Hindlimb muscle (tissue), 1 donor: ENCODE data around the gene ROM1. TPM values are rescaled to one million over a fixed set of nuclear protein-coding genes. Genes with fewer than 3 reads are reported as not detected.

Experiments used
- DNase-seq: peaks from one replicate; pipeline ENCODE4 v3.0.0-alpha.2; 2013
- polyA plus RNA-seq: library from polyadenylated mRNA; unstranded; fragments of 120-200 nt; gene quantifications from one replicate; pipeline ENCODE4 v1.2.1, GENCODE V29; 2013; ENCODE audit not compliant: insufficient read length

The ROM1 gene
- polyA plus RNA-seq, 1 donor, result 0.90 TPM

DNA sequence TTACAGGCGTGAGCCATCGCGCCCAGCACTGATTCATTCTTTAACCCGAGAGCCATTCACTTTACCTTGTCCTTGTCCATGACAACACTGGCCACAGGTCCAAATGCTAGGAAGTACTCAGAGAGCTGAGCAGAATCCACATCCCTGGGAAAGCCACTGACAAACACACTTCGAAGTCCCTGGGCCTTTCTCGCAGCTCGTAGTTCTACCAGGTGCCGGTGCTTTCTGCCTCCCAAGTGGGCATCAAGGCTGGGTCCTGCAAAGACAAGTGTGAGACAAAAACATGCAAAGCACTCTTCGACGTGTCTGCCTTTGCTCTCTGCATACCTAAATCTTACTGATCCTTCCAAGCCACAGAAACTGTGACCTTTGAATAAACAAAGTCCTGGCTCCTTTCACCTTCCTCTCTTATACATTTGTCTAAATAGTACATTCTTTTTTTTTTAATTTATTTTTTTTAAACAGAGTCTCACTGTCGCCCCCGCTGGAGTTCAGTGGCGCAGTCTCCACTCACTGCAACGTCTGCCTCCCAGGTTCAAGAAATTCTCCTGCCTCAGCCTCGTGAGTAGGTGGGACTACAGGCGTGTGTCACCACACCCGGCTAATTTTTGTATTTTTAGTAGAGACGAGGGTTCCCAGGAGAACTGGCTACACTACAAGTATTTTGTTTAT is 24.0 kb upstream of the ROM1 start:
- no peak for DNase-seq

GRCh38 chr11:62591448-62592145 is 21.5 kb upstream of the ROM1 start, which contains the start of gene TUT1:
TSS of gene TUT1 (minus strand) at chr11:62591523. CDS start at chr11:62591485, 38 bp downstream.
- DNase-seq, result peak; percentile 96

- no peak for DNase-seq
Observed at GRCh38 chr11:62592146-62592815, 20.8 kb upstream of the ROM1 start.

DNA sequence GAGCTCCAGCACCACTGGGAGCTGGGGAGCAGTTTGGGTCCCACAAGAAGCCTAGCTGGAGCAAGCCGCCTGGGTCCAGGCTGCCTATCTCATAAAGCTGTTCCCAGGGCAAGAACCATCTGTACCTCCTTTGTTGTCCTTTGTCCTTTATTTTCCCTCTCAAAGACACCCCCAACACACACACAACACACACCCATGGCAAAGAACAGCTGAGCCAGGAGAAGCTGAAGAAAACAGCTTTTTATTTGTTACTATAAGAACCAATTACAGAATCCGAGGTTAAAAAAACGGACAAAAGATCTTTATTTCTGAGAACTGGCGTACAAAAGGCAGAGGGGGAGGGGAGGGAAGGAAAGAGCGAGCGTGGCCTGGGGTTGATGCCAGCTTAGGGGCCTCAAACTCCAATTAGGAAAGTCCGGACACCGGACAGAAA is 20.1 kb upstream of the ROM1 start:
- no peak for DNase-seq

DNA sequence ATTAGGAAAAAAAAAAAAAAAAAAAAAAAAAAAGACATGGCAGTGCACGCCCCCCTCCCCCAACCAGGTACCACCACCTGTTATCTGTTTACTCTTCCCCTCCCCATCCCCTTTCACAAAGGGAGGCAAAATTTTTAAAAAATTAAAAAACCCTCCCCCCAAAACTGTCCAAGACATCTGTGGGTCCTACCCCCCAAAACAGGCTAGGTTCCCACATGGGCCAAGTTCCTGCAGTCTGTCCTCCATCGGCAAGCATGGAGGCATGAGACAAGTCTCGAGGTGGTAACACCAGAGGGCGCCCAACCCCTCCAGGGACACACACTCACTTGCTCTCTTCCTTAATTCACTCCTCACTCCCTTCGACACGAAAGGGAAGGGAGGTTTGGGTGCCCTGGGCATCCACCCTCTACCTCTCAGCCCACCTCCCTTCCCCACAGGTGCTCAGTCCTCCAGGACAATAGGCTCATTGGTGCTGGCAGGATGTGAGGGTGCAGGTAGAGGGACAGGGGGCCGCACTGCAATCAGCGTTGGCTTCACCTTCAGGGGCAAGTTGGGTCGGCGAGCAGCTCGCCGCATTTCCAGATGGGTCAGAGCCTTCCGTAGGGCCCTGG is 19.5 kb upstream of the ROM1 start:
- no peak for DNase-seq

- no peak for DNase-seq
Observed at GRCh38 chr11:62595124-62595523, 17.9 kb upstream of the ROM1 start.

GRCh38 chr11:62599069-62599696 is 13.9 kb upstream of the ROM1 start:
- DNase-seq, result peak; percentile 96

- no peak for DNase-seq
Observed at GRCh38 chr11:62599901-62600300, 13.2 kb upstream of the ROM1 start.

DNA sequence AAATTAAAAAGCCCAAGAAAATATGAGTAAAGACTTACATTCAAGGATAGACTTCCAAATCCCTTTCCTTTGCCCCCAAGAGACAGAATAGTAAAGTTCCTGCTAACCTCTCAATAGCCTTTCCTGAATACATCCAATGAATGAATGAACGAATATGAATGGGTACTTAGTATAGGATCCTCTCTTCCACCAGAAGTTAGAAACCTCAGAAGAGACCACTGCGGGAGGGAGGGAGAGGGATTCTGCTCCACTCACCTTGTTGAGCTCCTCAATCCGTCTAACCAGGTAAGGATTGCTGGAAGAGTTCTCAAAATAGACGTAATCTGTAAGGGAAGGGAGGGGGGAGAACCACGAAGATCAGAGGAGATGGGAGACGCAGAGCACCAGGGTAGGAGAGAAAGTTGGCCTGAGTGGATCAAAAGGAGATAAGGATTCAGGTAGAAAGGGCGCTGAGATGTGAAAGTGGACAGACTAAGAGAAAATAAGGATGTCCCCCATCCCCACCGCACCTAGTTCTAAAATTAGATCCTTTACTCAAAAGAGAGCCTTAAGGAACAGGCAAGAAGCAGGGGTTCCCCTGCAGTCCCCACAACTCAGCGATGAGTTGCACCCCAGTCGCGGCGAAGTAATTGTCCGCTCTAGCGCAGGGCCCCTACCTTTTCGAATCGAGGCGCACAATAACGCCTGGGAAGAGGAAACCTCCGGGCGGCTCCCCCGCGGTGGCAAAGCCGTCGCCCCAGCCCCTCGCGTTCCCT is 12.5 kb upstream of the ROM1 start:
- no peak for DNase-seq

- DNase-seq, result no peak
Observed at GRCh38 chr11:62601122-62601371, 12.0 kb upstream of the ROM1 start.

GRCh38 chr11:62601372-62602140 is 11.5 kb upstream of the ROM1 start, which contains the start of gene MTA2:
TSS of gene MTA2 (minus strand) at chr11:62601865. CDS start at chr11:62601450, 415 bp downstream.
- DNase-seq, result peak; percentile 98

DNA sequence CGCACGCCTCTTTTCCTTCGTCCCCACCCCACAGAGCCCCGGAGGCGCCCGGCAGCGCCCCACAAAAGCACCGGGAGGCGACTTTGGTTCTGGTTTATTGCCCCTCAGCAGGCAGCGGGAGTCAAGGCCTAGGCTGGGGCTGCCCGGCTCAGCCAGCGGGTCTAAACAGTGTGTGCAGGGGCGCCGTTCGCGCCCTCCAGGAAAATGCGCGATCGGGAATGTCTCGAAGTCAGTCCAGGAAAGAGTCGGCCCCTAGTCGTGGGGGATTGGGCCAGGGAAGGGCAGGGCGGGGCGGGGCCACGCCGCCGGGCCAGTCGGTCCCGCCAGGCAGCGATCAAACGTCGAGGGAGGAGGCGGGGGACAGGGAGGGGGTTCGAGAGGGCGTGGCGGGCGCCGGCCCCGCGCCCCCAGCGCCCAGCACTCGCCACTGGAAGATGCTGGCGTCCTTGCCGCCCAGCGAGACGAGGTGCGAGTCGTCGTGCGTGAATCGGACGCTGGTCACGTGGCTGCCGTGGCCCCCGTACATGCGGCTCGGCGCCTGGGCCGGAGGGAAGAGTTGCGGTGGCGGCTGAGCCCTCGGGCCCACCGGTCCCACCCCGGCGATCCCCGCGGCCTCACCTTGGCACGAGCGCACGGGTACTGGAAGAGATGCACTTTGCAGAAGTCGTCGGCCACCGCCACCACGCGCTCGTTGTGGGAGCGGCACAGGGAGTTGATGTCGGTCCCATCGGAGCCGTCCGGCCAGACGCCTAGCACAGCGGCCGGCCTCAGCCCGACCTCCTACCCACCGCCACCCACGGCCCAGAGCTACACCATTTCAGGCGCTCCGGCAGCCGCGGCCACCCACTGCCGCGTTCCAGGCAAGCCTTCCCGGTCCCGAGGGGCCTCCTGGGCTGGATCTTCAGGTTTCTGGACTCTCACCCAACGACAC is 10.7 kb upstream of the ROM1 start:
- DNase-seq, result peak; percentile 64

DNA sequence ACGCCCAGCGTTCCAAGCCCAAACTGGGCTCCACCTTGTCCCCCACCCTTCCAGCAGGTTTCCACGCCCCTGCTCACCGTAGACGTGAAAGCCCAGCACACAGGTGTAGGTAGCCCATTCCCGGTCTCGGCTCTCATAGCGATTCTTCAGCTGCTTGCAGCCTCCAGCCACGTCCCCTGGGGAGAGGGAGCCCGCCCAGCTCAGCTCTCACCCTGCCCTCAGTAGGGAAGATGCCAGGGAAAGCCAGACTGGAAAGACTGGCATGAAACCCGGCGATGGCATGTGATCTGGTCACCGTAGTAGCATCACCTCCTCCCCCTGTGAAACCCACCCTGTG is 10.0 kb upstream of the ROM1 start:
- DNase-seq, result no peak

DNA sequence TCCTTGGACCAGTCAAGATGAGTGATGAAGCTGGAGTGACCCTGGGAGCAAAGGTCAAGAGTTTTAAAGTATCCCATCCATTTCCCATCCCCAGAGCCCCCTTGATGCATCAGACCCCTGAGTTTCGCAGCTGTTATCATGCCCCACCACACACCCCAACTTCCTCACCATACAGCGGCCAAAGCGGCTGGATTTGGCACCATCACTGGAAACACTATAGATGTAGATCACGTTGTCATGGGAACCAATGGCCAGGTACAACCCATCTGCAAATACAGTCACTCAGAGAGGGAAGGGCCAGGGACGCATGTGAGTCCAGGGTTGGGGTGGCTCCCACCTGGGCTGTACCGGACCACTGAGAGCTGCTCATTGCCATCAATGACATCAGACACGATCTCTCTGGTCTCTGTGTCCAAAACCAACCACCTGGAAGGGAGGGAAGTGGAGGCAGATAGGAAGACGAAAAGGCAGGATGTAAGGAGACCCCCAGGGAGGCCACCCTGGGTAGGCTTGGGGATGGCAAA is 9.2 kb upstream of the ROM1 start:
- DNase-seq, result no peak

DNA sequence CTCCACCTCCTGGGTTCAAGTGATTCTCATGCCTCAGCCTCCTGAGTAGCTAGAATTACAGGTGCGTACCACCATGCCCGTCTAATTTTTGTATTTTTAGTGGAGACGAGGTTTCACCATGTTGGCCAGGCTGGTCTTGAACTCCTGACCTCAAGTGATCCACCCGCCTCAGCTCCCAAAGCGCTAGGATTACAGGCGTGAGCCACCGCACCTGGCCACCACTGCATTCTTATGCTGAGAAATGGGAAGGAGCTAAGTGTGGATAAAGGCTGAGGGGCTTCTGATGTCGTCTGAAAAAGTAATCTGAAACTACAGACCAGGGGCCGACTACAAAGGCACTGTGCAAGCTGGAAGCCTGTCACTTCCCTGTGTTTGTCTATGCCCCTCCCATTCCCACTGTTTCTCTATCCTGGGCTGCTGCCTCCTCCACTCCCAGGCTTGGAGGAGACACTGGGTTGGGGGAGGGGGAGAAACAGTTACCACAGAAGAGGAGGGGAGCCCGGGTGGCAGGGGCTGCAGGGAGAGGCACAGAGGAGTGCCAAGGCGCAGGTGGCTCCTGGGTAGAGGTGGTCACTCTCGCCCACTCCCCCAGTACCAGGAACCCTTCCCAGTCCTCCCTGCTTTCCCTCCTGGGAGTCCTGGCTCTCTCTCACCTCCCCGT is 8.5 kb upstream of the ROM1 start:
- no peak for DNase-seq

DNA sequence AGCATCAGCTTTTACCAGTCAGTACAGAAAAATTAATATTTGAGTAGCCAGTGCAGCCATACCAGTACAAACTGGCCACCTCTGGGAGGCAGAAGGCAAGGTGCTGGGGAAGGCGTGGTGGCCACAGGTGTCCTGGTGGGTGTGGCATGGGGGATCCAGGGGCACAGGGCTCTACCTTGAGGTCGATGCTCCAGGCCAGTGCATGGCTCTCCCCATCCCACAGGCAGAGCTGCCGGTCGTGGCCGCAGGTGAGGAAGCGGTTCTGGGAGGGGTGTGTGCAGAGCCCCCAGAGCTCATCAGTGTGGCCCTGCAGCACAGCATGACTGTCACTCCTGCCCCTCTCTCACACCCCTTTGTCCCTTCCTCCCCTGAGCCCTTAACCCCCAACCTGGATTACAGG is 7.6 kb upstream of the ROM1 start:
- no peak for DNase-seq

DNA sequence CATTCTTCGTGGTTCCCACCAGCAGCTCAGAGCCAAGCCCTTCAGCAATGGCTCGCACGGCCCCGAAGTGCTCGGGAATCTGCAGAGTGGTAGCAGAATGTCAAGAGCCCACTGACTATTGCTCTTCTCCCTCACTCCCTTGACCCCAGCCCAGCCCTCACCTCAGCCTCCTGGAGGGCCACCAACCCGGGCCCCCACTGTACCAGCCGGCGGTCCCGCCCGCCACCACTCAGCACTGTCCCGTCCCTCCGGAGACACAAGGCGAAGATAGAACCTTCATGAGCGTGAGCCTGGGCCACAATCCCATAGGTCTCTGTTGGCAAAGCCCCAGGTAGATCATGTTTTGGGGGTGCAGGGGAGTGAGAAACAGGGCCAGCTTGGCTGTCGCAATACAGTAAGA is 7.2 kb upstream of the ROM1 start:
- no peak for DNase-seq

DNA sequence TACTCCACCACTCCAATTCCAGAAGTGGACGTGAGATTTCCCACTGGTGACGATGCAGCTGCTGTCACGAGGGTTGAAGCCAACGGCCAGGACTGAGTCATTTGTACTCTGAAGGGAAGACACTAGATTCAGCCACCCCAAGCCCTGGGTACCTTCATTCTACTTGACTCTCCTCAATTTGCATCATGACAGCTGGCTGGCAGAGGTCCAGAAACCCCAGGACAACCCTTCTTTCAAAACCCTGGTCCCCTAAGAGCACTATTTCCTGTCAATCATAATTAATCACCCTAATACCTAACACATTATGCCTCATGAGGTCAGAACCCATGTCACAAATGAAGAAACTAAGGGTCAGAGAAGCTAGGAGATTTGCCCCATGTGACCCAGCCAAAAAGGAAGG is 5.3 kb upstream of the ROM1 start:
- DNase-seq, result no peak

- no peak for DNase-seq
Observed at GRCh38 chr11:62608776-62609175, 4.3 kb upstream of the ROM1 start.

GRCh38 chr11:62610403-62610802 is 2.7 kb upstream of the ROM1 start:
- no peak for DNase-seq
